Measurements from ENCODE around the gene HSD3B7. TPM values are rescaled to one million over a fixed set of nuclear protein-coding genes. Genes with fewer than 3 reads are reported as not detected.

HSD3B7 gene
- total RNA-seq, 1 experiment from 2014 or later, result 5.4 TPM

DNA sequence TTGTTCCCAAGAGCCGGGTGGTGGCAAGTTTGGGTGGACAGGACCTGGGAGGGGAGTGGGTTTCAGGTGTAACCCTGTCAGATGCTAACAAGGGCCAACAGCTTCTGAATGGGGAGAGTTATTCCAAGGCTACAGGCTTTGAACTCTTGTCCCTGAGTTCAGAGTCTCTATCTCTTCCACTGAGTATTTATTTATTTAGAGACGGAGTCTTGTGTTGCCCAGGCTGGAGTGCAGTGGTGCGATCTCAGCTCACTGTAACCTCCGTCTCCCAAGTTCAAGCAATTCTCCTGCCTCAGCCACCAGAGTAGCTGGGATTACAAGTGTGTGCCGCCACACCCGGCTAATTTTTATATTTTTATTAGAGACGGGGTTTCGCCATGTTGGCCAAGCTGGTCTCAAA is 30.0 kb upstream of the HSD3B7 start:
- ChIA-PET CTCF (interaction anchor here (1.7 kb wide), 1 partner anchor 28 kb away, joined by 4 read pairs; no protein-coding TSS in a partner anchor), POLR2A (no interaction called here)
- Histone ChIP-seq H3K4me3 (ENCODE audit: low read depth in 2 of 2, low read length in 2 of 2) (no peak overlapping the region), H3K27me3 (ENCODE audit: control insufficient read depth, insufficient read depth, low read length) (no peaks in the 10 kb centered on the region), H3K4me1 (ENCODE audit: control insufficient read depth, insufficient read depth, low read length) (peaks cover 46% of the 10 kb centered on the region), H3K9me3 (ENCODE audit: control insufficient read depth, insufficient read depth, low read depth, low read length) (no peaks in the 10 kb centered on the region), H3K27ac (ENCODE audit: low read length) (no peak overlapping the region), H3K36me3 (ENCODE audit: control insufficient read depth, insufficient read depth, low read length) (peaks cover 4% of the 10 kb centered on the region)
- no peak for ATAC-seq
- no peak for TF ChIP-seq SIN3A (IDR thresholded peaks at IDR 0.05; ENCODE audit: borderline replicate concordance, insufficient read depth, low read depth, low read length)
- TF ChIP-seq, protein P1, sequence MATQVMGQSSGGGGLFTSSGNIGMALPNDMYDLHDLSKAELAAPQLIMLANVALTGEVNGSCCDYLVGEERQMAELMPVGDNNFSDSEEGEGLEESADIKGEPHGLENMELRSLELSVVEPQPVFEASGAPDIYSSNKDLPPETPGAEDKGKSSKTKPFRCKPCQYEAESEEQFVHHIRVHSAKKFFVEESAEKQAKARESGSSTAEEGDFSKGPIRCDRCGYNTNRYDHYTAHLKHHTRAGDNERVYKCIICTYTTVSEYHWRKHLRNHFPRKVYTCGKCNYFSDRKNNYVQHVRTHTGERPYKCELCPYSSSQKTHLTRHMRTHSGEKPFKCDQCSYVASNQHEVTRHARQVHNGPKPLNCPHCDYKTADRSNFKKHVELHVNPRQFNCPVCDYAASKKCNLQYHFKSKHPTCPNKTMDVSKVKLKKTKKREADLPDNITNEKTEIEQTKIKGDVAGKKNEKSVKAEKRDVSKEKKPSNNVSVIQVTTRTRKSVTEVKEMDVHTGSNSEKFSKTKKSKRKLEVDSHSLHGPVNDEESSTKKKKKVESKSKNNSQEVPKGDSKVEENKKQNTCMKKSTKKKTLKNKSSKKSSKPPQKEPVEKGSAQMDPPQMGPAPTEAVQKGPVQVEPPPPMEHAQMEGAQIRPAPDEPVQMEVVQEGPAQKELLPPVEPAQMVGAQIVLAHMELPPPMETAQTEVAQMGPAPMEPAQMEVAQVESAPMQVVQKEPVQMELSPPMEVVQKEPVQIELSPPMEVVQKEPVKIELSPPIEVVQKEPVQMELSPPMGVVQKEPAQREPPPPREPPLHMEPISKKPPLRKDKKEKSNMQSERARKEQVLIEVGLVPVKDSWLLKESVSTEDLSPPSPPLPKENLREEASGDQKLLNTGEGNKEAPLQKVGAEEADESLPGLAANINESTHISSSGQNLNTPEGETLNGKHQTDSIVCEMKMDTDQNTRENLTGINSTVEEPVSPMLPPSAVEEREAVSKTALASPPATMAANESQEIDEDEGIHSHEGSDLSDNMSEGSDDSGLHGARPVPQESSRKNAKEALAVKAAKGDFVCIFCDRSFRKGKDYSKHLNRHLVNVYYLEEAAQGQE (IDR thresholded peaks at IDR 0.05; ENCODE audit: insufficient read depth in 1 of 2, low read depth in 2 of 2, low read length in 1 of 2), result no peak
- no peak for TF ChIP-seq TCF7L2 (IDR thresholded peaks at IDR 0.05; ENCODE audit: low read depth, low read length)
- TF ChIP-seq CTCF (IDR thresholded peaks at IDR 0.05), result no peak
- TF ChIP-seq POLR2AphosphoS5 (IDR thresholded peaks at IDR 0.05; ENCODE audit: low read depth, low read length), result no peak
- DNase-seq (ENCODE audit: low read depth, low spot score), result no peak
- in situ Hi-C loops (cut with HindIII; ENCODE audit: low pct_unique_long_range_greater_than_20kb, low sequenced_read_pairs), result no loop called here
- BruUV-seq (replicated peaks), result no TSS peak
- intact Hi-C loops (cut with micrococcal nuclease; ENCODE audit: unreplicated experiment), result loop anchor here (5.0 kb wide), 1 partner anchor 142 kb away; no protein-coding TSS in a partner anchor

- in situ Hi-C loops (cut with HindIII; ENCODE audit: low pct_unique_long_range_greater_than_20kb, low sequenced_read_pairs) (no loop called here), intact Hi-C loops (cut with micrococcal nuclease; ENCODE audit: unreplicated experiment) (no loop called here)
- DNase-seq (ENCODE audit: low read depth, low spot score), result no peak
- ChIA-PET POLR2A (no interaction called here), CTCF (no interaction called here)
- H3K27ac ChIP-seq (ENCODE audit: low read length), result peak overlapping the region; percentile 95
- H3K4me3 ChIP-seq (ENCODE audit: low read depth in 2 of 2, low read length in 2 of 2), result peak overlapping the region; percentile 80 to 97
- peaks cover 17% of the 10 kb centered on the region for H3K36me3 ChIP-seq (ENCODE audit: control insufficient read depth, insufficient read depth, low read length)
- peaks cover 28% of the 10 kb centered on the region for H3K4me1 ChIP-seq (ENCODE audit: control insufficient read depth, insufficient read depth, low read length)
- TF ChIP-seq TCF7L2 (IDR thresholded peaks at IDR 0.05; ENCODE audit: low read depth, low read length), result no peak
- peak; percentile 33; the same call in 1 of the 2 replicates for TF ChIP-seq POLR2AphosphoS5 (IDR thresholded peaks at IDR 0.05; ENCODE audit: low read depth, low read length)
- TF ChIP-seq, protein P1 (IDR thresholded peaks at IDR 0.05; ENCODE audit: insufficient read depth in 1 of 2, low read depth in 2 of 2, low read length in 1 of 2), result no peak
- 0 out of 2 replicates have a peak, but pooled peaks have one; percentile 27 for TF ChIP-seq SIN3A (IDR thresholded peaks at IDR 0.05; ENCODE audit: borderline replicate concordance, insufficient read depth, low read depth, low read length)
- TF ChIP-seq CTCF (IDR thresholded peaks at IDR 0.05), result peak; percentile 65; the same call in 1 of the 2 replicates
- BruUV-seq (replicated peaks), result TSS peak; percentile 93
- ATAC-seq, result peak; percentile 81
- no peaks in the 10 kb centered on the region for H3K27me3 ChIP-seq (ENCODE audit: control insufficient read depth, insufficient read depth, low read length)
- no peaks in the 10 kb centered on the region for H3K9me3 ChIP-seq (ENCODE audit: control insufficient read depth, insufficient read depth, low read depth, low read length)
Measured at GRCh38 chr16:30956601-30957455, 28.2 kb upstream of the HSD3B7 start.
